Transverse colon (tissue), 3 donors: Measurements from ENCODE around the gene GDPD2.

Experiments
- CTCF ChIP-seq, 5 experiments: fragments of 200-600 bp in 3 of 5; fragments of 450-650 bp in 2 of 5; sonication (generic) in 3 of 5; IDR thresholded peaks; 1 replicate in 2 of 5; 2 replicates in 3 of 5; pipeline ENCODE4 v1.5.1; 2016 to 2017; ENCODE audit warnings: antibody characterized with exemption in 5 of 5, inconsistent platforms in 3 of 5, mild to moderate bottlenecking in 2 of 5, moderate library complexity in 1 of 5
- POLR2A ChIP-seq: fragments of 450-650 bp; IDR thresholded peaks from one replicate; pipeline ENCODE4 v1.6.1; 2016; ENCODE audit warnings: antibody characterized with exemption, mild to moderate bottlenecking, moderate library complexity

GRCh38 chrX:70476166-70476933 lies 53.2 kb downstream of the GDPD2 start:
- TF ChIP-seq POLR2A: no peak
- no peak for TF ChIP-seq CTCF (IDR thresholded peaks at IDR 0.05)
